HCT116 (cell line): ENCODE data around the gene SLC35A1.

ENCODE experiments used
- CTCF ChIP-seq, 3 experiments: fragments of 200-600 bp in 1 of 3; sonication (generic) in 1 of 3; IDR thresholded peaks in 2 of 3; conservative IDR thresholded peaks in 1 of 3; 2 replicates each; pipeline ENCODE4 v1.5.1; 2012 to 2017; ENCODE audit warnings: low read depth in 2 of 3, low read length in 2 of 3, antibody characterized with exemption in 1 of 3, borderline replicate concordance in 1 of 3, control low read depth in 1 of 3, mild to moderate bottlenecking in 1 of 3, mixed read lengths in 1 of 3, mixed run types in 1 of 3, moderate library complexity in 1 of 3; ENCODE audit not compliant: insufficient read depth in 1 of 3
- EZH2 ChIP-seq: fragments of 200-600 bp; sonication (generic); IDR thresholded peaks from 2 replicates; pipeline ENCODE4 v1.6.1; 2017; ENCODE audit warnings: antibody characterized with exemption, mixed run types
- EZH2phosphoT487 ChIP-seq: fragments of 200-600 bp; IDR thresholded peaks from 2 replicates; pipeline ENCODE4 v1.6.1; 2018; ENCODE audit warnings: antibody characterized with exemption, borderline replicate concordance
- JUND ChIP-seq: IDR thresholded peaks from 2 replicates; pipeline ENCODE4 v1.6.1; 2012
- POLR2A ChIP-seq: IDR thresholded peaks from 2 replicates; pipeline ENCODE4 v1.7.0; 2011; ENCODE audit warnings: borderline replicate concordance; ENCODE audit not compliant: insufficient read depth, insufficient read length; ENCODE audit errors: extremely low read depth
- SIN3A ChIP-seq: IDR thresholded peaks from 2 replicates; pipeline ENCODE4 v1.6.1; 2012; ENCODE audit warnings: low read depth
- TCF7L2 ChIP-seq: IDR thresholded peaks from 2 replicates; pipeline ENCODE4 v1.7.0; 2011; ENCODE audit warnings: borderline replicate concordance, inconsistent platforms; ENCODE audit not compliant: insufficient read depth, insufficient read length; ENCODE audit errors: extremely low read depth

GRCh38 chr6:87473419-87473903, 687 bp downstream of the SLC35A1 start:
- TF ChIP-seq CTCF (IDR thresholded peaks at IDR 0.05 in 2 of 3, conservative IDR thresholded peaks at IDR 0.05 in 1 of 3; ENCODE audit: borderline replicate concordance in 1 of 3, insufficient read depth in 1 of 3, low read depth in 2 of 3, low read length in 2 of 3) (no peak), POLR2A (no peak), EZH2 (no peak), TCF7L2 (no peak), JUND (no peak), EZH2phosphoT487 (no peak), SIN3A (no peak)
